Pancreas (tissue), 10 donors: ENCODE results near the gene BRD3OS. TPM values are rescaled to one million over a fixed set of nuclear protein-coding genes. Genes with fewer than 3 reads are reported as not detected.
A peak's percentile ranks its signal among the peaks of the same experiment; 100 is the strongest.

ENCODE experiments used
- ATAC-seq, 4 donors: fragments of 200-7000 bp; cut with Tn5 transposase; one replicate each; pipeline versions ENCODE4 v1.8.0 to v1.9.1; 2020; ENCODE audit warnings: mild to moderate bottlenecking in 4 of 4, moderate library complexity in 4 of 4
- DNase-seq, 6 donors: peaks; one replicate each; pipeline ENCODE4 v3.0.0-alpha.2; 2020
- FAIRE-seq: peaks from 2 replicates; lab custom pipeline; 2012; peaks lifted over from hg19 to GRCh38; lab: Jason Lieb, UNC
- H3K27ac ChIP-seq, 4 donors: fragments of 200-600 bp; sonication (generic); 1 replicate in 3 of 4; 2 replicates in 1 of 4; pipeline versions ENCODE4 v1.5.0 to v1.8.0; 2020
- H3K27me3 ChIP-seq, 4 donors: fragments of 200-600 bp; one replicate each; pipeline ENCODE4 v1.8.0; 2021
- H3K36me3 ChIP-seq, 3 donors: fragments of 200-600 bp; sonication (generic) in 1 of 3; one replicate each; pipeline versions ENCODE4 v1.5.0 to v1.8.0; 2020 to 2021
- H3K4me1 ChIP-seq, 3 donors: fragments of 200-600 bp; one replicate each; pipeline ENCODE4 v1.8.0; 2021
- H3K4me3 ChIP-seq, 4 donors: fragments of 200-600 bp; sonication (generic) in 2 of 4; one replicate each; pipeline versions ENCODE4 v1.5.0 to v1.8.0; 2020 to 2021
- H3K9me3 ChIP-seq, 4 donors: fragments of 200-600 bp; one replicate each; pipeline ENCODE4 v1.8.0; 2021
- WGBS, 2 donors: extraction: QIAGEN DNeasy Blood & Tissue Kit; methylation state at CpG; one replicate each; pipeline ENCODE4 v1.1.7; 2013; 5-methylcytosine and 5-hydroxymethylcytosine counted together
- intact Hi-C, 3 donors: fragments of 100-400 bp; cut with DNase I; formaldehyde crosslinking; loops; one replicate each; pipeline versions ENCODE4 v1.11.1 to v1.14.2; 2022
- polyA plus RNA-seq, 2 donors: library from polyadenylated mRNA; stranded (reverse); fragments of 200-250 nt; gene quantifications; one replicate each; pipeline ENCODE4 v1.2.3, GENCODE V29; 2013
- total RNA-seq, 6 donors: library from RNA; stranded (reverse); fragmentation: NEBNext Ultra II Directional in 4 of 6; extraction: Animal tissue kit (Norgen Biotek cat#: 25700) in 4 of 6; gene quantifications; one replicate each; pipeline versions ENCODE4 v1.2.1 to v1.2.4, GENCODE V29; 2021 to 2023
- TF ChIP-seq, protein P1 (sequence below), 4 donors: fragments of 200-600 bp; sonication (generic) in 3 of 4; IDR thresholded peaks; one replicate each; pipeline versions ENCODE4 v1.5.0 to v1.8.0; 2021; ENCODE audit warnings: antibody characterized with exemption in 4 of 4
- donor health status: healthy with polysubstance abuse.
- donor health status: DM: no; HTN: no; CAD: no; lungs with moderate emphysema.
- donor health status: DM: no; HTN: no; CAD: no.
- donor health status: control.
- donor health status: control.
- donor health status: Bipolar disorder and iron deficiency.
- donor health status: DM: yes; HTN: yes; CAD: no.
- donor health status: DM: no; HTN: no; CAD: no.
- donor health status: DM: no; HTN: no; CAD: no.
- donor health status: DM: yes; HTN: yes; CAD: no.

BRD3OS gene
- total and polyA plus RNA-seq, 8 donors = 4.8 to 12.5 (median 7.3) TPM

DNA sequence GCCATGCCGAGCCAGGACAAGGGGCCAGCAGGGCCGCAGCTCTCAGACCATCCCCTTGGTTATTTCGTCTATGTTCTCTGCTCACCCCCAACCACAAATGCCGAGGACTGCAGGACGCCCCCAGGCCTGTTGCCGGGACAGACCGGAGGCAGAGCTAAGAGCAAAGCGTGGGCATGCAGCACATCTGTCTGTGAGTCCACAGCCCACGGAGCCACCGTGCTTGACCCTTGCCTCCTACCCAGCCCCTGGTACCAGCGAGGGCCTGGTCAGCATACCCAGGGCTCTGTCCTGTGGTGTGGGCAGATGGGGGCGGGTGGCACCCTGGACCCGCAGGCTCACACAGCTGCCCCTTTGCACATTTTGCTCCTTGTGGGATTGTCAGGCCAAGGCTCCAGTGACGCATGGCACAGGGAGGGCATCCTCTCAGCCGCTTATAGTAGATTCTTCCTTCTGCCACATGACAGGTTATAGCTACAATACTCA lies 37.8 kb downstream of the BRD3OS start:
- ATAC-seq (no peak), FAIRE-seq (no peak), DNase-seq (peak in 3 of 6 donors; percentile 30 to 62 (median 55))
- Histone ChIP-seq H3K36me3 (no peaks in the 10 kb centered on the region), H3K4me1 (peaks cover under 1 to 29% (median 7%) of the 10 kb centered on the region in 3 donors), H3K27ac (no peak overlapping the region), H3K9me3 (no peaks in the 10 kb centered on the region), H3K27me3 (no peaks in the 10 kb centered on the region), H3K4me3 (no peak overlapping the region)
- 90 to 93% methylated on average over 15 of the region's 15 CpGs for WGBS, 2 donors
- intact Hi-C loops = loop anchor here in 1 of 3 donors (10.0 kb wide), 1 partner anchor 72 kb away; the partner anchor contains the start of gene WDR5
- TF ChIP-seq, protein P1, sequence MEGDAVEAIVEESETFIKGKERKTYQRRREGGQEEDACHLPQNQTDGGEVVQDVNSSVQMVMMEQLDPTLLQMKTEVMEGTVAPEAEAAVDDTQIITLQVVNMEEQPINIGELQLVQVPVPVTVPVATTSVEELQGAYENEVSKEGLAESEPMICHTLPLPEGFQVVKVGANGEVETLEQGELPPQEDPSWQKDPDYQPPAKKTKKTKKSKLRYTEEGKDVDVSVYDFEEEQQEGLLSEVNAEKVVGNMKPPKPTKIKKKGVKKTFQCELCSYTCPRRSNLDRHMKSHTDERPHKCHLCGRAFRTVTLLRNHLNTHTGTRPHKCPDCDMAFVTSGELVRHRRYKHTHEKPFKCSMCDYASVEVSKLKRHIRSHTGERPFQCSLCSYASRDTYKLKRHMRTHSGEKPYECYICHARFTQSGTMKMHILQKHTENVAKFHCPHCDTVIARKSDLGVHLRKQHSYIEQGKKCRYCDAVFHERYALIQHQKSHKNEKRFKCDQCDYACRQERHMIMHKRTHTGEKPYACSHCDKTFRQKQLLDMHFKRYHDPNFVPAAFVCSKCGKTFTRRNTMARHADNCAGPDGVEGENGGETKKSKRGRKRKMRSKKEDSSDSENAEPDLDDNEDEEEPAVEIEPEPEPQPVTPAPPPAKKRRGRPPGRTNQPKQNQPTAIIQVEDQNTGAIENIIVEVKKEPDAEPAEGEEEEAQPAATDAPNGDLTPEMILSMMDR (IDR thresholded peaks at IDR 0.05) = no peak

DNA sequence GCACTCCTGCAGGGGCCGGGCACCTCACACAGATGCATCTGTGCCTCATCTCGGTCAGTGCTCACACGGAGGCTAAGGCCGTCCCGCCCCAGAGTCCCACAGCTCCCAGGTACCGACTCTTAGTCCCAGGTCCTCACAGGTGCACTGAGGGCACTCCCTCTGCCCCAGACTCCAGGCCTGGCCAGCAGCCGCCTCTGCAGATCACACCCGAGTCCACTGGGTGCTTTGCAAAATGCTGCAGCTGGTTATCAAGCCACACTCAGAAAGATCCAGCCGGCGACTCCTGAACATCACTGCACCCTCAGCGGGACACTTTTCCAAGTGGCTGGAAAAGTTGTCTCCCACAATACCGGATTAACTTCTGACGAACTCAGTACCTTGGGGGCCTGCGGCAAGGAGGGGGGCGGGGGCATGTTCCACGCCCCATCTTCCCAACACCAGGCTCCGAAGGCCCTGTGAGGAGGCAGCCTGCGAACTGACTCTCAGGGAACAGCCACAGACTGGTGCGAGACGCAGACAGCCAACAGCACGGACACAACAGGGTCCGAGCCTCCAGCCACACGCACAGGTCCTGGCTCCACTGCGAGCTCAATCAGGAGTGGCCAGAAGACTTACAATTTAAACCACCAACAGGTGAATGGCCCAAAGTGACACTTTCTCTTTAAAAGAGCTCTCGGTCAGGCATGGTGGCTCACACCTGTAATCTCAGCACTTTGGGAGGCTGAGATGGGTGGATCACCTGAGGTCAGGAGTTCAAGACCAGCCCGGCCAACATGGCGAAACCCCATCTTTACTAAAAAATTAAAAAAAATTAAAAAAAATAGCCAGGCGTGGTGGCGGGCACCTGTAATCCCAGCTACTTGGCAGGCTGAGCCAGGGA lies 38.5 kb downstream of the BRD3OS start:
- Histone ChIP-seq H3K27ac (no peak overlapping the region), H3K9me3 (no peaks in the 10 kb centered on the region), H3K4me1 (peaks cover 0 to 24% (median 7%) of the 10 kb centered on the region in 3 donors), H3K4me3 (no peak overlapping the region), H3K36me3 (no peaks in the 10 kb centered on the region), H3K27me3 (no peaks in the 10 kb centered on the region)
- ATAC-seq (no peak), DNase-seq (peak in 2 of 6 donors; percentile 21 to 61), FAIRE-seq (no peak)
- TF ChIP-seq, protein P1 (IDR thresholded peaks at IDR 0.05) = no peak
- 89 to 90% methylated on average over 29 of the region's 29 CpGs for WGBS, 2 donors
- intact Hi-C loops = loop anchor here in 1 of 3 donors (10.0 kb wide), 1 partner anchor 71 kb away; the partner anchor contains the start of gene WDR5

DNA sequence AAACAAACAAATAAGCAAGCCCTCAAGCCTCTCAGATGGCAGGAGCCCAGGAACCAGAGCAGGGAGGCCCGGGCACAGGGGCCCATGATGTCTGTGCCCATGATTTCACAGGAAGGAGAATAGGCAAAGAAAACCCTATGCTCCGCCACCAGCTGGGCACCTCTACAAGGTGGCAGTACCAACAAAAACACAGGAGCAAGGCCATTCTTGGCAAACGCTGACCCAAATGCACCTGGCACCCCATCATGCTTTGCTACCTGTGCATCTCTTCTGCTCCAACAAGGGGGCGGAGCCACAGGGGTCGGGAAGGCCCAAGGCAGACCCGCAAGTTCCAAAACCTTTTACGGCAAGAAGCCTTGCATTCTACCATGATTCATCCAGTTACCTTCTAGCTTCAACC lies 39.4 kb downstream of the BRD3OS start:
- no peaks in the 10 kb centered on the region for H3K27me3 ChIP-seq
- DNase-seq = peak in 3 of 6 donors; percentile 26 to 51 (median 47)
- H3K4me3 ChIP-seq = no peak overlapping the region
- FAIRE-seq = no peak
- H3K9me3 ChIP-seq = no peaks in the 10 kb centered on the region
- WGBS, 2 donors = 65 to 67% methylated on average over 7 of the region's 7 CpGs
- peaks cover 0 to 17% (median 7%) of the 10 kb centered on the region in 3 donors for H3K4me1 ChIP-seq
- H3K27ac ChIP-seq = no peak overlapping the region
- no peaks in the 10 kb centered on the region for H3K36me3 ChIP-seq
- intact Hi-C loops = loop anchor here in 1 of 3 donors (10.0 kb wide), 1 partner anchor 70 kb away; the partner anchor contains the start of gene WDR5
- TF ChIP-seq, protein P1 (IDR thresholded peaks at IDR 0.05) = no peak
- no peak for ATAC-seq

DNA sequence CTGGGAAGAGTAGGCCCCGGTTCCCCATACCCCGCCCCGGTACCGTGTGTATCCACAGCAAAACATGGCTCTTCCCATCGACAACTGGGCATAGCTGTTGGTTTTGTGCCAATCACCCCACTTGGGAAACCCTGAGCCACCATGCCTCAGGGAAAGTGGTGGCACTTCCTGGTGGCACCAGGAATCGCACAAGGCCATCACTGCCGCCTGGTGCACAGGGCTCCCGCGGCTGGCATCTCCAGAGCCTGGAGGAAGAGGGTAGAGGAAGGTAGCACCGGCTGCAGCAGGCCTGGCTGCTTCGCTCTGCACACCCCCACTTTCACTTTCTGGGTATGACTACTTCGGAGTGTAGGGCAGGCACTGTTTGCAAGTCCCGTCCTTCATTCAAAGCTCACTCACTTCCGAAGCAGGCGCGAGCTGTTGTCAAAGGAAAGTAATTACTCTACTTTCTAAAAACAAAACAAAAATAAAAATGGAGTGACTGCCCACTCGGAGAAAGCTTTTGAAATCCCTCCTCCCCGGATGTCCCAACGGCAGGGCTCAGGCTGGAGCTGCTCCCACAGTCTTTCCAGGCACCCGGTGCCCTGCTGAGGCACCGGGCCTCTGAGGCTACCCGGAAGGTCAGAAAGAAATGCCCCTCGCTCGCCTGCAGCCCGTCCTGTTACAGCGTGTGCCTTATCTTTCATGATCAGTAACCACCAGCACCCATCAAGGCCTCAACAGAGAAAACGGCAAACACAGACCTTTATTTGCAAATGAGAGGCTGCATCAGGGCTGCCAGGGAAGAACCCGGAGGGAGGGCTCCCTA lies 40.5 kb downstream of the BRD3OS start:
- TF ChIP-seq, protein P1 (IDR thresholded peaks at IDR 0.05) = no peak
- DNase-seq (peak in 4 of 6 donors; percentile 47 to 74 (median 57)), FAIRE-seq (no peak), ATAC-seq (peak in 3 of 4 donors; percentile 15 to 30 (median 23))
- Histone ChIP-seq H3K27ac (peak overlapping the region; percentile 26 to 70 (median 56)), H3K4me1 (peaks cover 0 to 16% (median 7%) of the 10 kb centered on the region in 3 donors), H3K4me3 (peak overlapping the region in 2 of 4 donors; percentile 57 to 78), H3K36me3 (no peaks in the 10 kb centered on the region), H3K27me3 (no peaks in the 10 kb centered on the region), H3K9me3 (no peaks in the 10 kb centered on the region)
- intact Hi-C loops = loop anchor here in 1 of 3 donors (10.0 kb wide), 1 partner anchor 69 kb away; the partner anchor contains the start of gene WDR5
- 16 to 17% methylated on average over 28 of the region's 28 CpGs for WGBS, 2 donors
